Effector CD8-positive, alpha-beta T cell (primary cell): Measurements from ENCODE around the gene GJB2.

Experiments used
- DNase-seq: peaks from one replicate; lab custom pipeline; 2025; lab: John Stamatoyannopoulos, UW

The GJB2 gene

GRCh38 chr13:20192158-20192835 lies 441 bp downstream of the GJB2 start:
- no peak for DNase-seq

GRCh38 chr13:20191311-20192157 lies 1.2 kb downstream of the GJB2 start:
- no peak for DNase-seq

- DNase-seq, result no peak
These were observed 2.0 kb downstream of the GJB2 start for GRCh38 chr13:20190481-20191310.

GRCh38 chr13:20190076-20190475 lies 2.7 kb downstream of the GJB2 start:
- DNase-seq, result no peak

- no peak for DNase-seq
These were observed 3.8 kb downstream of the GJB2 start for GRCh38 chr13:20188667-20189553.

GRCh38 chr13:20186771-20187170 lies 6.0 kb downstream of the GJB2 start:
- no peak for DNase-seq

GRCh38 chr13:20185366-20186056 lies 7.2 kb downstream of the GJB2 start:
- no peak for DNase-seq

- peak; percentile 12 for DNase-seq
These were observed 10.4 kb downstream of the GJB2 start for GRCh38 chr13:20182231-20182846.

GRCh38 chr13:20181188-20181587 lies 11.6 kb downstream of the GJB2 start:
- DNase-seq, result no peak

- no peak for DNase-seq
These were observed 14.6 kb downstream of the GJB2 start for GRCh38 chr13:20178156-20178555.

GRCh38 chr13:20177049-20177831 lies 15.5 kb downstream of the GJB2 start:
- no peak for DNase-seq

GRCh38 chr13:20175907-20176652 lies 16.7 kb downstream of the GJB2 start:
- DNase-seq, result no peak

- no peak for DNase-seq
These were observed 17.3 kb downstream of the GJB2 start for GRCh38 chr13:20175406-20175794.

- no peak for DNase-seq
These were observed 17.9 kb downstream of the GJB2 start for GRCh38 chr13:20174656-20175405.

GRCh38 chr13:20173116-20173746 lies 19.5 kb downstream of the GJB2 start:
- no peak for DNase-seq

GRCh38 chr13:20171364-20171763 lies 21.4 kb downstream of the GJB2 start:
- no peak for DNase-seq

- no peak for DNase-seq
These were observed 21.8 kb downstream of the GJB2 start for GRCh38 chr13:20170921-20171320.

GRCh38 chr13:20168396-20168795 lies 24.3 kb downstream of the GJB2 start:
- DNase-seq, result no peak
